Measurements from ENCODE around the gene DUS2. TPM values are rescaled to one million over a fixed set of nuclear protein-coding genes. Genes with fewer than 3 reads are reported as not detected.

DUS2 gene
- total RNA-seq, 1 donor from 2014 or later: 14.8 TPM

DNA sequence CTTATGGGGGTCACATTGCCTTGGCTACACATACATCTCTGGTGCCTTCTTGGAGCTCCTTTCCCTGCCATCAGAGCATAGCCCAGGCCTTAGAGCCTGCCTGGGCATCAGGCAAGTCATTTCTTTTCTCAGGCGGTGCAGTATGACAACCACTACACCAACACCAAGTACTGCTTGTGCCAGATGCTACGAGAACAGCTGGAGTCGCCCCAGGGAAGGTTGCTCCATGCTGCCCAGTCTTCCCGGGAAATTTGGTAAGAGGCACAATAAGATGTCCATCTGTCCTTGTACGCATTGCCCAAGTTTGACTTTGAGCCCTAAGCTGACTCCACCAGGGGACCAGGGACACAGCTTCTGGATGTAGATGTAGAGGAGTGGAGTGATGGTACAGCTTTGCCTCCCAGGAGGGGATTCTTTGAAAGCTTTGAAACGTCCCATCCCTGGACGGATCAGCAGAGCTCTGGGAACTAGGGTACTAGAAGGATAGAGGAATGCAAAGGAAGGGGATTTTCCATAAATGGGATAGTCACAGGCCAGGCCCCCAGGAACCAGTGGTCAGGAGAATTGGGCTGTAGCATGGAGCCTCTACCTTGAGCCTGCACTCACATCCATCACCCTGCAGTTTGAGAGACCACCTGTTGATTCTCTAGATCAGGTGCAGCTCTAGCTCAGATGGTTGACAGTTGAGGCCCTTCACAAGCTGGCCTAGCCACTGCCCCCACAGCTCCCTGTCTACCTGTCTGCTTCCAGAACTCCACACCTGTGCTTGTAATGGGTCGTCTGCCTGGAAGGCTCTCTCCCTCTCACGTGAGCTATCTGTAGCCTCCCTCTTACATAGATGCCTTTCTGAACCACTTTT is 51.0 kb downstream of the DUS2 start:
- no peak overlapping the region for H3K4me3 ChIP-seq (ENCODE audit: low read depth, low read length)
- H3K36me3 ChIP-seq (ENCODE audit: control insufficient read depth, insufficient read depth, low read length): no peaks in the 10 kb centered on the region
- H3K27me3 ChIP-seq (ENCODE audit: control insufficient read depth, insufficient read depth, low read length): no peaks in the 10 kb centered on the region
- no peak for DNase-seq (ENCODE audit: low read depth)
- TF ChIP-seq, protein P1, sequence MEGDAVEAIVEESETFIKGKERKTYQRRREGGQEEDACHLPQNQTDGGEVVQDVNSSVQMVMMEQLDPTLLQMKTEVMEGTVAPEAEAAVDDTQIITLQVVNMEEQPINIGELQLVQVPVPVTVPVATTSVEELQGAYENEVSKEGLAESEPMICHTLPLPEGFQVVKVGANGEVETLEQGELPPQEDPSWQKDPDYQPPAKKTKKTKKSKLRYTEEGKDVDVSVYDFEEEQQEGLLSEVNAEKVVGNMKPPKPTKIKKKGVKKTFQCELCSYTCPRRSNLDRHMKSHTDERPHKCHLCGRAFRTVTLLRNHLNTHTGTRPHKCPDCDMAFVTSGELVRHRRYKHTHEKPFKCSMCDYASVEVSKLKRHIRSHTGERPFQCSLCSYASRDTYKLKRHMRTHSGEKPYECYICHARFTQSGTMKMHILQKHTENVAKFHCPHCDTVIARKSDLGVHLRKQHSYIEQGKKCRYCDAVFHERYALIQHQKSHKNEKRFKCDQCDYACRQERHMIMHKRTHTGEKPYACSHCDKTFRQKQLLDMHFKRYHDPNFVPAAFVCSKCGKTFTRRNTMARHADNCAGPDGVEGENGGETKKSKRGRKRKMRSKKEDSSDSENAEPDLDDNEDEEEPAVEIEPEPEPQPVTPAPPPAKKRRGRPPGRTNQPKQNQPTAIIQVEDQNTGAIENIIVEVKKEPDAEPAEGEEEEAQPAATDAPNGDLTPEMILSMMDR (IDR thresholded peaks at IDR 0.05; ENCODE audit: insufficient read depth, low read length, poor library complexity, severe bottlenecking): no peak

DNA sequence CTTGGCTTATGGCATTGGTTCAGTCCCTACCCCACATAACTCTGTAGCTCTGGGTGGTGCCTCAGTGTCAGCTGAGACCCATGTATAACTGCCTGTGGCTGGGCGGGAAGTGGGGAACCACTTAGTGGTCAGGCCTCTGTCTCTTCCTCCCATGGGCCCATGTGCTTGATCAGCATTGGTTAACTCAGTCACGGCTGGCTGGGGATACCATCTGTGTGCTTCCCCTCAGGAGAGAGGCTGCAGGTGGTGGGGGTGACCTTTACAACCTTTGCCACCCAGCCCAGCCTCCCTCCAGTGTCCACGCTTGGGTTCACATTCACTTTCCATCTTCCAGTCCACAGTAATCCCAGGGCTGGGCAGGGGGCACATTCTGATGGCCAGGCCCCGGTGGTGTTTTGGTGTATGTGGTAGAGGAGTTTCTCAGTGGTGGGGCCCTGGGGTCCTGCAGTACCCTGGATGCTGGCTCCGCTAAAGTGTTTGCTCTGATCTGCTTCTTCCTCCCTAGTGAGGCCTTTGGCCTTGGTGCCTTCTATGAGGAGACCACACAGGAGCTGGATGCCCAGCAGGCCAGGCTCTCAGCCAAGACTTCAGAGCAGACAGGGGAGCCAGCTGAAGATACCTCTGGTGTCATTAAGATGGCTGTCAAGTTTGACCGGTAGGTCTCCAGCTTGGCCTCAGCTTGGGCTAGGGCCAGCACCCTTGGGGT is 51.9 kb downstream of the DUS2 start:
- Histone ChIP-seq H3K27me3 (ENCODE audit: control insufficient read depth, insufficient read depth, low read length) (no peaks in the 10 kb centered on the region), H3K36me3 (ENCODE audit: control insufficient read depth, insufficient read depth, low read length) (peaks cover under 1% of the 10 kb centered on the region), H3K4me3 (ENCODE audit: low read depth, low read length) (no peak overlapping the region)
- TF ChIP-seq, protein P1 (IDR thresholded peaks at IDR 0.05; ENCODE audit: insufficient read depth, low read length, poor library complexity, severe bottlenecking): no peak
- no peak for DNase-seq (ENCODE audit: low read depth)

DNA sequence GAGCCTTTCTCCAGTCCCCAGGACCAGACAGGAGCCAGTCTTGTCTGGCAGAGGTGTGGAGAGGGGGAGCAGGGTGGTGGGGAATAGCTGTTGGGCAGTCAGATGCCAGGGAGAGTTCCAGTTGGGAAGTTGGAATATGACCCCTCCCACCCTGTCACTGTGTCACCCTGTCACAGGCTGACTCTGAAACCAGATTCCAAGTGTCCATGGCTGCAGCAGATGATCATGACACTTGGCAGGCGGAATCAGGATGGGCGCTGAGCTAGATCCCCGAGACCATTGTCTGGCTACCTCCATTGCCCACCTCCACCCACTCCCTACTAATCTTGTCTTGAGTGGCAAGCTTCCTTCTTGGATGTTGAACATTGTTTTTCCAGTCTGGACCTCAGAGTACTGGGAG is 52.9 kb downstream of the DUS2 start:
- DNase-seq (ENCODE audit: low read depth): no peak
- Histone ChIP-seq H3K36me3 (ENCODE audit: control insufficient read depth, insufficient read depth, low read length) (peaks cover 2% of the 10 kb centered on the region), H3K27me3 (ENCODE audit: control insufficient read depth, insufficient read depth, low read length) (no peaks in the 10 kb centered on the region), H3K4me3 (ENCODE audit: low read depth, low read length) (no peak overlapping the region)
- TF ChIP-seq, protein P1 (IDR thresholded peaks at IDR 0.05; ENCODE audit: insufficient read depth, low read length, poor library complexity, severe bottlenecking): no peak

- TF ChIP-seq, protein P1 (IDR thresholded peaks at IDR 0.05; ENCODE audit: insufficient read depth, low read length, poor library complexity, severe bottlenecking): no peak
- no peak overlapping the region for H3K4me3 ChIP-seq (ENCODE audit: low read depth, low read length)
- H3K27me3 ChIP-seq (ENCODE audit: control insufficient read depth, insufficient read depth, low read length): no peaks in the 10 kb centered on the region
- no peak for DNase-seq (ENCODE audit: low read depth)
- H3K36me3 ChIP-seq (ENCODE audit: control insufficient read depth, insufficient read depth, low read length): peaks cover 2% of the 10 kb centered on the region
These were observed 53.5 kb downstream of the DUS2 start for GRCh38 chr16:68076560-68076959.

- TF ChIP-seq, protein P1 (IDR thresholded peaks at IDR 0.05; ENCODE audit: insufficient read depth, low read length, poor library complexity, severe bottlenecking): no peak
These were observed 55.0 kb downstream of the DUS2 start for GRCh38 chr16:68077866-68078700.

More at GRCh38 chr16:68077866-68078700, 55.0 kb downstream of the DUS2 start:
- no peaks in the 10 kb centered on the region for H3K27me3 ChIP-seq (ENCODE audit: control insufficient read depth, insufficient read depth, low read length)
- DNase-seq (ENCODE audit: low read depth): no peak
- peaks cover 2% of the 10 kb centered on the region for H3K36me3 ChIP-seq (ENCODE audit: control insufficient read depth, insufficient read depth, low read length)
- H3K4me3 ChIP-seq (ENCODE audit: low read depth, low read length): no peak overlapping the region

Measured in kidney epithelial cell (primary cell).